SK-N-SH (cell line): Measurements from ENCODE around the gene IFNG.

Experiments
- CHD2 ChIP-seq: fragments of 150-350 bp; IDR thresholded peaks from 2 replicates; pipeline ENCODE4 v1.6.1; 2018; ENCODE audit warnings: low read length; ENCODE audit not compliant: partially characterized antibody
- ELF1 ChIP-seq: IDR thresholded peaks from 2 replicates; pipeline ENCODE4 v1.4.0; 2012
- JUND ChIP-seq: IDR thresholded peaks from 2 replicates; pipeline ENCODE4 v1.4.0; 2012
- POLR2AphosphoS5 ChIP-seq: IDR thresholded peaks from 2 replicates; pipeline ENCODE4 v1.6.1; 2012; ENCODE audit warnings: low read depth, low read length
- RAD21 ChIP-seq: IDR thresholded peaks from 2 replicates; pipeline ENCODE4 v1.6.1; 2012; ENCODE audit warnings: mild to moderate bottlenecking, low read length
- TAF1 ChIP-seq: IDR thresholded peaks from 2 replicates; pipeline ENCODE4 v1.6.1; 2012; ENCODE audit warnings: low read depth, mild to moderate bottlenecking, low read length, moderate library complexity, borderline replicate concordance
- TCF12 ChIP-seq: IDR thresholded peaks from 2 replicates; pipeline ENCODE4 v1.4.0; 2012
- TEAD4 ChIP-seq: IDR thresholded peaks from 2 replicates; pipeline ENCODE4 v1.4.0; 2012; ENCODE audit warnings: mild to moderate bottlenecking, borderline replicate concordance; ENCODE audit not compliant: insufficient read depth
- USF2 ChIP-seq: fragments of 150-350 bp; IDR thresholded peaks from 2 replicates; pipeline ENCODE4 v1.6.1; 2017; ENCODE audit warnings: antibody characterized with exemption, low read length, low read depth, borderline replicate concordance
- YY1 ChIP-seq: IDR thresholded peaks from 2 replicates; pipeline ENCODE4 v1.4.0; 2012; ENCODE audit warnings: low read depth, mild to moderate bottlenecking
- TF ChIP-seq, protein P1 (sequence below): fragments of 200-600 bp; sonication (generic); IDR thresholded peaks from 2 replicates; pipeline ENCODE4 v1.6.1; 2017; ENCODE audit warnings: antibody characterized with exemption, mild to moderate bottlenecking, moderate library complexity

GRCh38 chr12:68203460-68203875 lies 43.9 kb upstream of the IFNG start:
- TF ChIP-seq TAF1 (no peak), POLR2AphosphoS5 (no peak), TCF12 (no peak), RAD21 (no peak), JUND (no peak), YY1 (no peak), USF2 (no peak), CHD2 (no peak), TEAD4 (no peak), ELF1 (no peak)
- TF ChIP-seq, protein P1, sequence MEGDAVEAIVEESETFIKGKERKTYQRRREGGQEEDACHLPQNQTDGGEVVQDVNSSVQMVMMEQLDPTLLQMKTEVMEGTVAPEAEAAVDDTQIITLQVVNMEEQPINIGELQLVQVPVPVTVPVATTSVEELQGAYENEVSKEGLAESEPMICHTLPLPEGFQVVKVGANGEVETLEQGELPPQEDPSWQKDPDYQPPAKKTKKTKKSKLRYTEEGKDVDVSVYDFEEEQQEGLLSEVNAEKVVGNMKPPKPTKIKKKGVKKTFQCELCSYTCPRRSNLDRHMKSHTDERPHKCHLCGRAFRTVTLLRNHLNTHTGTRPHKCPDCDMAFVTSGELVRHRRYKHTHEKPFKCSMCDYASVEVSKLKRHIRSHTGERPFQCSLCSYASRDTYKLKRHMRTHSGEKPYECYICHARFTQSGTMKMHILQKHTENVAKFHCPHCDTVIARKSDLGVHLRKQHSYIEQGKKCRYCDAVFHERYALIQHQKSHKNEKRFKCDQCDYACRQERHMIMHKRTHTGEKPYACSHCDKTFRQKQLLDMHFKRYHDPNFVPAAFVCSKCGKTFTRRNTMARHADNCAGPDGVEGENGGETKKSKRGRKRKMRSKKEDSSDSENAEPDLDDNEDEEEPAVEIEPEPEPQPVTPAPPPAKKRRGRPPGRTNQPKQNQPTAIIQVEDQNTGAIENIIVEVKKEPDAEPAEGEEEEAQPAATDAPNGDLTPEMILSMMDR, result no peak
